NCI-H446 (cell line): Measurements from ENCODE around the gene TSKU.
"Not testable (repeated sequence)": the region's sequence is repeated elsewhere in the genome, so short reads cannot be mapped to it uniquely, and the experiment has no call there.

Experiments
- DNase-seq, 2 experiments: peaks; one replicate each; lab custom pipeline; 2025; lab: John Stamatoyannopoulos, UW

Gene TSKU

DNA sequence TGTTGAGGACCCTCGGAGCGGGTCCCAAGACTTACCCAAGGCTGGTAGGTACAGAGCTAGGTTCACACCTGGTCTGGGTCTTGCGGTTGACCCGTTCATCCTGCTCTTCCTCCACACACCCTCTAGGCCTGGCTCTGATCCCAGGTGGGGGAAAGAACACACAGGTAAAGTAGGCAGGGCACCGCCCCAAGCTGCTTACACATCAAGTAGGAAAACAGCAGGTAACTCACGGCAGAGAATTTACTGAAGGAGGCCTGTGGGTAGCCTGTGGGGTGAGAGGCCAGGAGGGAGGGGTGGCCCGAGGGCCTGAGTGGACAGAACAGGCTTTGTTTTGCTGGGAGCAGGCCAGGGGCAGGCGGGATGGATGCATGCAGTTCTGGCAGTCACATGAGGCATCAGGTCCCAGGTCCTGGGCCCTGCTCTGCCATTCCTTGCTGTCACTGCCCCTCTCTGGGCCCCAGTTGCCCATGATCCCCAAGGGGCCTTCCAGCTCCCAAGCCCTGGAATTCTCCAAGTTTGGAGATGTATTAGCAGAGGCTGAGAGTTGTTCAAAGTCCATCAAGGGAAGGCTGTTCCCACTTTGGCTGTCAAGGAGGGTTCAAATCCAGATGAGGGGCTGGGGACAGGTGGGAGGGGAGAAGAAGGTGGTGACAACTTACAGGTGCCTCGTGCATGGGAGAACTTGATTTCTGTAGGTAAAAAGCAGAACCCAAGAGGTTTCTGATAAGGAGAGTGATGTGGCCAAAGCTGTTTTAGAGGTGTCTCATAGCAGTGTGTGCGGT is 5.7 kb downstream of the TSKU start:
- no peak for DNase-seq

DNA sequence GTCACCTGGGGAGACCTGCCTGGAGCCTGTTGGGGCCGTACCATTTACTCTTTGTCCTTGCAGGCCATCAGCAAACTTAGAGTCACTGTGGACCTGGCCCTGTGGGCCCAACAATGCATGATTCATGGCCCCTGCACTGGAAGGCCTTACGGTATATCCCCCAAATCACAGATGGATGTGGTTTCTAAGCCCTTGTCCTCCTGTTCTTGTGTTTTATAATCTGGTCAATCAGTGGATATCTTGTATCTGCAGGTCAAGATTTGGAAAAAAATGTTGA is 6.2 kb downstream of the TSKU start:
- DNase-seq, result no peak

DNA sequence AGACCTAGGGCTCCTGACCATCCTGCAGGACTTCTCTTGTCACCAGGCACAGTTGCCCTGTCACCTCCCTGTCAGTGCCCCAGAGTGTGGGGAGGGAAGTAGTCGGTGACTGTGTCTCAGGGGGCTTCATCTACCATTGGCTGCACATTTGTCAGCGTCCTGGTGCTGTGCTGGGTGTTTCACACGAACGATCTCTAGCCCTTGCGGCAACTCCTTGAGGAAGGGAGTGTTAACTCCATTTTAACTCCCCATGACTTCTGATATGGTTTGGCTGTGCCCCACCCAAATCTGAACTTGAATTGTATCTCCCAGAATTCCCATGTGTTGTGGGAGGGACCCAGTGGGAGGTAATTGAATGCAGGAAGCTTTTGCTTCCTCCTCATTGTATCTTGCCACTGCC is 7.1 kb downstream of the TSKU start:
- no peak for DNase-seq

DNA sequence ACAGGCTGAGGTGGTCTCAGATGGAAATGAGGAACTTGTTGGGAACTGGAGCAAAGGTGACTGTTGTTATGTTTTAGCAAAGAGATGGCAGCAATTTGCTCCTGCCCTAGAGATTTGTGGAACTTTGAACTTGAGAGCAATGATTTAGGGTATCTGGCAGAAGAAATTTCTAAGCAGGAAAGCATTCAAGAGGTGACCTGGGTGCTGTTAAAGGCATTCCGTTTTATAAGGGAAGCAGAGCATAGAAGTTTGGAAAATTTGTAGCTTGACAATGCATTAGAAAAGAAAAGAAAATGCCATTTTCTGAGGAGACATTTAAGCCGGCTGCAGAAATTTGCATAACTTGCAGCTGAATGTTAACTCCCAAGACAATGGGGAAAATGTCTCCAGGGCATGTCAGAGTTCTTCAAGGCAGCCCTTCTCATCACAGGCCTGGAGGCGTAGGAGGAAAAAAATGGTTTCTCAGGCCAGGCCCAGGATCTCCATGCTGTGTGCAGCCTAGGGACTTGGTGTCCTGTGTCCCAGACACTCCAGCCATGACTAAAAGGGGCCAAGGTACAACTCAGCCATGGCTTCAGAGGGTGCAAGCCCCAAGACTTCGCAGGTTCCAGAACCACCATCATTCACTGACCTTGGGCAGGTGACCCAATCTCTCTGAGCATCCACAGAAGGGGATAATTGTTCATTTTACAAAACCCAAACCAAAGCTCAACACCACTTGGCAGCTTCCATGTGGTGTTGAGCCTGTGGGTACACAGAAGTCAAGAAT is 8.0 kb downstream of the TSKU start:
- DNase-seq, result not testable (repeated sequence)

DNA sequence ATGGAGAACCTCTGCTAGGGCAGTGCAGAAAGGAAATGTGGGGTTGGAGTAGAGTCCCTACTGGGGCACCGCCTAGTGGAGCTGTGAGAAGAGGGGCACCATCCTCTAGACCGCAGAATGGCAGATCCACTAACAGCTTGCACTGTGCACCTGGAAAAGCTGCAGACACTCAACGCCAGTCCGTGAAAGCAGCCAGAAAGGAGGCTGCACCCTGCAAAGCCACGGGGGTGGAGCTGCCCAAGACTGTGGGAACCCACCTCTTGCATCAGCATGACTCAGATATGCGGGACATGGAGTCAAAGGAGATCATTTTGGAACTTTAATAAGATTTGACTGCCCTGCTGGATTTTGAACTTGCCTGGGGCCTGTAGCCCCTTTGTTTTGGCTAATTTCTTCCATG is 8.7 kb downstream of the TSKU start:
- no peak for DNase-seq

DNA sequence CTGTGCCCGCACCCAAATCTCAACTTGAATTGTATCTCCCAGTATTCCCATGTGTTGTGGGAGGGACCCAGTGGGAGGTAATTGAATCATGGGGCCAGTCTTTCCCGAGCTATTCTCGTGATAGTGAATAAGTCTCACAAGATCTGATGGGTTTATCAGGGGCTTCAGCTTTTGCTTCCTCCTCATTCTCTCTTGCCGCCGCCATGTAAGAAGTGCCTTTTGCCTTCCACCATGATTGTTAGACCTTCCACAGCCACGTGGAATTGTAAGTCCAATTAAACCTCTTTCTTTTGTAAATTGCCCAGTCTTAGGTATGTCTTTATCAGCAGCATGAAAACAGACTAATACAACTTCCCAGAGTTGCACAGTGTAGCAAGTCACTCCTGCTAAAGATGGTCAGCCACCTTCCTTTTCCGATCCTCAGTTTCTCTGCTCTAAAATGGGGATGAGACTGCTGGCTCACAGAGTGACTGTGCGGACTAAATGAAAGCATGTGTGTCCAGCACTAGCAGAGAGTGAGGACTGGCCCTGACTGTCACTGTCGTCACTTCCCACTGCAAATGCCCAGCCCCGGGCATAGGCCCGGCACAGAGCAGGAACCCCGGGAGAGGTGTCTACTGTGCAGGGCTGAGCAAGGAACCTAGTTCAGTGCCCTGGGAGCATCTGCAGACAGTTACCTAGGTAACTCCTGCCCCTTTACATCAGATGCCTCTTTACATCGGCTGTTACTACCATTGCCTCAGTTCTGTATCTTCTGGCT is 9.5 kb downstream of the TSKU start:
- DNase-seq, result no peak

DNA sequence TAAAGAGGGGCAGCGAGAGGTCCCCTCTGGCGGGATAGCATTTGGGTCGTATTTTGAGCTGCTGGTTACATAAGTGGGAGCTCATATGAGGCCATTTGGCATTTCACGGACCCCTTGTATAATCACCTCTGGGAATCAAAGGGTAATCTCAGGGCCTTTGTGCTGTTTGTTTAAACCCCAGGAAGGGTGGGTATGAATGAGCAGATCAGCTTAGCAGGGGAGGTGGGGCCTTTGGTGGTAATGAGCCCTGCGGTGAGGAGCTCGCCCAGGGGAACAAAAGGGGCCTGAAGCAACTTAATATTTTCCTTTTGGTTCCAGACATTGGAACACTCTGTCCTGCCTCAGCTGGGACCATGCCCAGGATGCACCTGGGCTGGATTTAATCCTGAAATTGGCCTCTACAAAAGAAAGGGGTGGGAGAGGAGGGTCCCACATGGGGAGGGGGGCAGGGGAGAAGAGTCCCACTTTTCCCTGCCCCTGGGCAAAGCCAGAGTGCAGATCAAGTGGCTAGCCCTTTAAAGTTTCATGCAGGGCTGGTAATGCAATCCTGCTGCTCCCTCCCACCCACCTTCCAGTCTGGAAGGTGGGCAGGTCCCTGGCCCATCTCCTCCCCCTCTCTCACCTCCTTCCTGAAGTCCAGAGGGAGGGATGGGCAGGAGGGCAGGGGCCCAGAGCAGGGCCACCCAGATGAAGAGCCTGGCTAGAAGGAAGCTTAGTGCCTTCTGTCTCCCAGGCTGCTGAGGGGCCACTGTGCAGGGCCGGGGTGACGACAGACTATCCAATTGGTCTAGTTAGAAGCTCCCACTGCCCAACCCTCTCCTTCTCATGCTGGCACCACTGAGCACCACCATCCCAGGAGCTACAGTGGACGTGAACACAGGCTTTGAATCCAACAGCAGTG is 10.5 kb downstream of the TSKU start:
- DNase-seq, result no peak

DNA sequence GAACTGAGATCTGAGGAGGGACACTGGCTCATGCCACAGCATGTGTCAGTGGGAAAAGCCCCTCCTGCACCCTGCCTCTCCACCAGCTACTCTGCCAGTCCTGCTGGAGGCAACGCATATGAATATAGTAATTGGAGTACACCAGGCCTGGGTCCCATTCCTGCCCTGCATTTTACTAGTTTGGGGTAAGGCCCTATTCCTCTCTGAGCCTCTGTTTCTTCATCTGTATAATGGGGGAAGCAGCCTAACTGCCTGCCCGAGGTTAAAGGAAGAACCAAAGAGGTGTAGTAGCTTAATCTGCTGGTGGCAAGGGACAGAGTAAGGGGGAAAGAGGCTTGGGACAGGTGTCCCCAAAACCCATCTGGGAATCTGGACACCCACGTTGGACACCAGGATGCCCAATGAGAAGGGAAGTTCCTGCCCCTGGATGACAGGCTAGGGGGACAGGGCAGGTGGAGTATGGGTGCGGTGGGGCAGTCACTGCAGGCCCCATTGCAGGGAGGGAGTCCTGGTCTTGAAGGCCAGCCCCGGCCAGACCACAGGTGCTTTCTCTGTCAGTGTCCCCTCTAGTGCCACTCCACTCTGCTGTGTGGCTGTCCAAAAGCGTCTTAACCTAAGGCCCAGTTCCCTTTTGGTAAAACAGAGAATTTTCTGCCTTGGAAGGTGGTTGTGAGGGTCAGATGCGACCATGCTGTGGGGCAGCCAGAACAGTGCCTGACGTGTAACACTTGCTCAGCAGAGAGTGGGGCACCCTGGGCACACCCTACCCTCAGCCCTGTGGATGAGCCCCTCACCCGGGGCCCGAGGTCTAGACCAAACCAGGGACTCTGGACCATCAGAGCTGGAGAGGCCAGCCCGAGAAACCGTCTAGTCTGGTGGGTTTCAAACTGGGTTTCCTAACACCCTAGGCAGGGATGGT is 11.5 kb downstream of the TSKU start:
- DNase-seq, result no peak

DNA sequence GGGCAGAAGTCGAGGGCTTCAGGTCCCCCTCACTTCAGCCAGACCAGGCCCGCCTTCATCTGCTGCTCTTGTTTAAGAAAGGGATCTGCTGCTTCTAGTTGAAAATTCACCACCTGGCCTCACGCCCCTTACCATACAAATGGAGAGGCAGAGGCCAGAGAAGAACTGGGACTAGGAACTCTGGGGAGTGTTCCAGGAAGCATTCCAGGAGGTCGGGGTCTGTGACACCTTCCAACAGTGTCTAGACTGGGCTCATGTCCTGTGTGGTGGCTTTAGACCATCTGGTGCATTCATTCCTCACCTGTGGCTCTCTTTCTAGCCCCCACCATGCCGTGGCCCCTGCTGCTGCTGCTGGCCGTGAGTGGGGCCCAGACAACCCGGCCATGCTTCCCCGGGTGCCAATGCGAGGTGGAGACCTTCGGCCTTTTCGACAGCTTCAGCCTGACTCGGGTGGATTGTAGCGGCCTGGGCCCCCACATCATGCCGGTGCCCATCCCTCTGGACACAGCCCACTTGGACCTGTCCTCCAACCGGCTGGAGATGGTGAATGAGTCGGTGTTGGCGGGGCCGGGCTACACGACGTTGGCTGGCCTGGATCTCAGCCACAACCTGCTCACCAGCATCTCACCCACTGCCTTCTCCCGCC is 12.3 kb downstream of the TSKU start:
- DNase-seq, result no peak

DNA sequence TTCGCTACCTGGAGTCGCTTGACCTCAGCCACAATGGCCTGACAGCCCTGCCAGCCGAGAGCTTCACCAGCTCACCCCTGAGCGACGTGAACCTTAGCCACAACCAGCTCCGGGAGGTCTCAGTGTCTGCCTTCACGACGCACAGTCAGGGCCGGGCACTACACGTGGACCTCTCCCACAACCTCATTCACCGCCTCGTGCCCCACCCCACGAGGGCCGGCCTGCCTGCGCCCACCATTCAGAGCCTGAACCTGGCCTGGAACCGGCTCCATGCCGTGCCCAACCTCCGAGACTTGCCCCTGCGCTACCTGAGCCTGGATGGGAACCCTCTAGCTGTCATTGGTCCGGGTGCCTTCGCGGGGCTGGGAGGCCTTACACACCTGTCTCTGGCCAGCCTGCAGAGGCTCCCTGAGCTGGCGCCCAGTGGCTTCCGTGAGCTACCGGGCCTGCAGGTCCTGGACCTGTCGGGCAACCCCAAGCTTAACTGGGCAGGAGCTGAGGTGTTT is 12.8 kb downstream of the TSKU start:
- no peak for DNase-seq

DNA sequence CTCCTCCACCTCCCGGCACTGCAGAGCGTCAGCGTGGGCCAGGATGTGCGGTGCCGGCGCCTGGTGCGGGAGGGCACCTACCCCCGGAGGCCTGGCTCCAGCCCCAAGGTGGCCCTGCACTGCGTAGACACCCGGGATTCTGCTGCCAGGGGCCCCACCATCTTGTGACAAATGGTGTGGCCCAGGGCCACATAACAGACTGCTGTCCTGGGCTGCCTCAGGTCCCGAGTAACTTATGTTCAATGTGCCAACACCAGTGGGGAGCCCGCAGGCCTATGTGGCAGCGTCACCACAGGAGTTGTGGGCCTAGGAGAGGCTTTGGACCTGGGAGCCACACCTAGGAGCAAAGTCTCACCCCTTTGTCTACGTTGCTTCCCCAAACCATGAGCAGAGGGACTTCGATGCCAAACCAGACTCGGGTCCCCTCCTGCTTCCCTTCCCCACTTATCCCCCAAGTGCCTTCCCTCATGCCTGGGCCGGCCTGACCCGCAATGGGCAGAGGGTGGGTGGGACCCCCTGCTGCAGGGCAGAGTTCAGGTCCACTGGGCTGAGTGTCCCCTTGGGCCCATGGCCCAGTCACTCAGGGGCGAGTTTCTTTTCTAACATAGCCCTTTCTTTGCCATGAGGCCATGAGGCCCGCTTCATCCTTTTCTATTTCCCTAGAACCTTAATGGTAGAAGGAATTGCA is 13.5 kb downstream of the TSKU start:
- no peak for DNase-seq

DNA sequence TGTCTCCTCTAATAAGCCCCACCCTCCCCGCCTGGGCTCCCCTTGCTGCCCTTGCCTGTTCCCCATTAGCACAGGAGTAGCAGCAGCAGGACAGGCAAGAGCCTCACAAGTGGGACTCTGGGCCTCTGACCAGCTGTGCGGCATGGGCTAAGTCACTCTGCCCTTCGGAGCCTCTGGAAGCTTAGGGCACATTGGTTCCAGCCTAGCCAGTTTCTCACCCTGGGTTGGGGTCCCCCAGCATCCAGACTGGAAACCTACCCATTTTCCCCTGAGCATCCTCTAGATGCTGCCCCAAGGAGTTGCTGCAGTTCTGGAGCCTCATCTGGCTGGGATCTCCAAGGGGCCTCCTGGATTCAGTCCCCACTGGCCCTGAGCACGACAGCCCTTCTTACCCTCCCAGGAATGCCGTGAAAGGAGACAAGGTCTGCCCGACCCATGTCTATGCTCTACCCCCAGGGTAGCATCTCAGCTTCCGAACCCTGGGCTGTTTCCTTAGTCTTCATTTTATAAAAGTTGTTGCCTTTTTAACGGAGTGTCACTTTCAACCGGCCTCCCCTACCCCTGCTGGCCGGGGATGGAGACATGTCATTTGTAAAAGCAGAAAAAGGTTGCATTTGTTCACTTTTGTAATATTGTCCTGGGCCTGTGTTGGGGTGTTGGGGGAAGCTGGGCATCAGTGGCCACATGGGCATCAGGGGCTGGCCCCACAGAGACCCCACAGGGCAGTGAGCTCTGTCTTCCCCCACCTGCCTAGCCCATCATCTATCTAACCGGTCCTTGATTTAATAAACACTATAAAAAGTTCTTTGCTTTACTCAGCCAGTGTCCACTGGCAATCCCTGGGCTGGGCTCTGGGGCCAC is 14.4 kb downstream of the TSKU start:
- no peak for DNase-seq

DNA sequence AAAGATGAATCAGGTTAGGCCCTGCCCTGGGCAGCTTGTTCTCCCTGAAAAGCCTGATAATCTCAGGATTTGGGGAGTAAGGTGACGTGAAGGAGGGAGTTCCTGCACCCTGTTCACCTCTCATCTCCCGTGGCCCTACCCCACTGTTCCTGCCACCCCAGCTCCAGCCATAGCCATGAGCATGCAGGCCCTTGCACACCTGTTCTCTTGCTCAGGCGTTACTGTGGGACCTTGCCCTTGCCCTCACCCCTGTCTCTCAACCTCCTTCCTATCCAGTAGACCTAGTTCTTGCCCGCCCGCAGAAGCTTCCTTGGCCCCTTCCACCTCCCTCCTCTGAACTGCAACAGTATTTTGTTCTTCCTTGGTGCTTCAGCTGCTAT is 15.0 kb downstream of the TSKU start:
- no peak for DNase-seq

DNA sequence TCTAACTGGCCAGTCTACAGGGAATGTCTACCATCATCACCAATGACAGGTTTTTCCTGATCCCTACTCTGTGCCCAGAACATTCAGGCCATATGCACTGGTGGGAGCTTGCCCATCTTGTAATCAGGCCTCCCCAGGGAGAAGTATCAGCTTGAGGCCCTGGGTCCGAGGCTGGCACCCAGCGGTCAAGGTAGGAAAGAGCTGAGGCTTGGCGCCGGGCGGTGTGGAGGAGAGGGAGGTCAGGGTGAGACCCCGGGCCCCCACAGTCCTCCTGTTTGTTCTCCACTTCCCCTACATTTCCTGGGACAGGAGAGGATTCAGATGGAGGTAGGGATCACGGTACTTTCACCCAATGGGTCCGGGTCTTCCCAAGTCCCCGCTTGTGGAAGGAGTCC is 15.5 kb downstream of the TSKU start:
- DNase-seq, result no peak

DNA sequence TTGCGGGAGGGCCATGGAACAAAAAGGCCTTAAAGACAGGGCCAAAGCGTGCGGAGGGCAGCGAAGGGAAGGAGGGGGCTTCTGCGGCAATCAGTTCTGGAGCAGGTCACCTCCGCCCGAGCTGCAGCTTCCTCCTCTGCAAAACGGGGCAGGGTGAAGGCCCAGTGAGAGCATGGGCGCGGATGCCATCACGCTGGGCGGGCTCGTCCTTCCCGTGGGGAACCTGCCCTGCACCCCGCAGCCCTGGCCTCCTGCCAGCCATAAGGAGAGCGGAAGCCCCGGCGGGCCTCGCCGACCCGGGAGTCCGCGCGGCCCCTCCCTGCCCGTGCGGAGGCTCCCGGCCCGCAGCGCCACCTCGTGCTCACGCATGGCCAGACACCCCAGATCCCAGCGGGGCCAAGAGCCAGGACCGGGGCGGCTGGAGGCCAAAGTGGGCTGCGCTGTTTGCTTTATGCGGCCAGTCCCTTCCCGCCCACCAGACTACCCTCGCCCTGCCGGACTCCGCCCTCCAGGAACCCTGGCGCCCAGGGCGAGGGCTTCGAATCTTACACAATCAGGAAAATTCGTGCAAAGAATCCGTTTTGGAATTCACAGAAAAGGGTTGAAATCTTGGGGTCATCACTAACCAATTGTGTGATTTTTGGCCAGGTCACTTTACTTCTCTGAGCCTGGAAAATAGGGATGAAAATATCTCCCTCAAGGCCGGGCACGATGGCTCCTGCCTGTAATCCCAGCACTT is 16.1 kb downstream of the TSKU start:
- peak in 1 of 2 experiments; percentile 55 for DNase-seq

DNA sequence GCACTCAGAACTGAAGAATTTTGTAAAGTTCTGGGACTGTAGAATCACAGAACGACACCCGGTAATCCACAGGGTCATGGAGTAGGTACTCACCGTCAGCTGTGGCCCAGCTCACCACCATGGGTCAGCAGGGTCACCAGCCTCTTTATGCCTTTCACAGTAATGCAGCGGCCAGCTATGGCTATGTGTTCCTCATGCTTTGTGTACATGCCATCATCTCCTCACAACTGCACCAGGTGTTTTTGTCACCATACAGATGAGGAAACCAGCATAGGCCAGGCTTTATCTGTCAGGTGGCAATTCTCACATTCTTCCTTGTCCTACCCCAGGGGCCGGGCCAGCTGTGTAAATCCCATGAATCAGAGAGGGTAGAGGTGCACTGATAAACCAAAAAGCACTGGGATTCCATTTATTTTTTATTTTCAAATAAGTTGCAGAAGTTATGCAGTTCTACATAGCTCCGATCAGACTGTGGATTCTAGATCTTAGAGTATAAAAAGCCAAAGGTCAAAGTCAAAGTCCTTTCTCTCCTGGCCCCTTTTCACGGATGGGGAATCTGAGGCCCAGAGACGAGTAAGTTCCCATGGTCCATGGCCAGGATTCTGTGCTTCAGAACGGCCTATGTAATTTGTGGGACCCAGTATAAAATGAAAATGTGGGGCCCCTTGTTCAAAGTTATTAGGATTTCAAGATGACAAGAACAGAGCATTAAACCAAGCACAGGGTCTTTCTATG is 17.5 kb downstream of the TSKU start:
- DNase-seq, result no peak

DNA sequence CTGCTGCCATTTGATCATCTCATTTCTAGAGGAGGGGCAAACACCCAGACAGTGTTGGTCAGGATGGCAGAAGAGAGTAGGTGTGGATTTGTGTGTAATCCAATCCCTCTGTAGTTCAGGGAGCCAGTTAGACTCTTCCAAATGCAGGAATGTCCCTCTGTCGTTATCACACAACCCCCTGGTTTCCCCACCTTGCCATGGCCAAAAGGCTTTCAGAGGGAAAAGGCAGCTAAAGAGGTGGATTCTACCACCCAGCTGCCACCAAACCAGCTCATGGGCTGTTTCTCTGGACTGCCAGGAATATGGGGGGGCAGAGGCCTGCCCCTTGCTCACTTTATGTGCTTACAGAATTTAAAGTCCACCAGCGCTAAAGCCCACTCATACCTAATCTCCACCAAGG is 18.1 kb downstream of the TSKU start:
- DNase-seq, result no peak
